Calu3 (cell line): ENCODE results near the gene PTRHD1. TPM values are rescaled to one million over a fixed set of nuclear protein-coding genes. Genes with fewer than 3 reads are reported as not detected.

Experiments used
- BruUV-seq: library from RNA; stranded (reverse); fragments of 400-500 nt; replicated peaks from 2 replicates; lab custom pipeline; 2021; lab: Mats Ljungman, UMichigan
- CTCF ChIA-PET: fragments of 300-600 bp; sonication (Branson Sonifier 250); formaldehyde crosslinking; loops from one replicate; lab custom pipeline; 2022; ENCODE audit warnings: antibody characterized with exemption; lab: Charles Lee
- DNase-seq: peaks from one replicate; pipeline ENCODE4 v3.0.0; 2022
- H3K27ac Mint-ChIP-seq: one replicate; pipeline ENCODE4 v1.8.0; 2022; ENCODE audit warnings: mixed read lengths; ENCODE audit not compliant: unreplicated experiment
- H3K27me3 Mint-ChIP-seq: one replicate; pipeline ENCODE4 v1.8.0; 2022; ENCODE audit warnings: mixed read lengths; ENCODE audit not compliant: unreplicated experiment
- H3K36me3 Mint-ChIP-seq: one replicate; pipeline ENCODE4 v1.8.0; 2022; ENCODE audit warnings: mild to moderate bottlenecking, moderate library complexity, mixed read lengths; ENCODE audit not compliant: insufficient read depth, unreplicated experiment
- H3K4me1 Mint-ChIP-seq: one replicate; pipeline ENCODE4 v1.8.0; 2022; ENCODE audit warnings: mild to moderate bottlenecking, low read depth, mixed read lengths; ENCODE audit not compliant: unreplicated experiment
- H3K4me3 Mint-ChIP-seq: one replicate; pipeline ENCODE4 v1.8.0; 2022; ENCODE audit warnings: mild to moderate bottlenecking, low read depth, moderate library complexity, mixed read lengths; ENCODE audit not compliant: unreplicated experiment
- H3K9me3 Mint-ChIP-seq: one replicate; pipeline ENCODE4 v1.8.0; 2022; ENCODE audit warnings: low read depth, mixed read lengths; ENCODE audit not compliant: unreplicated experiment
- CTCF ChIP-seq: fragments of 200-600 bp; IDR thresholded peaks from one replicate; pipeline ENCODE4 v1.8.0; 2022; ENCODE audit warnings: antibody characterized with exemption; ENCODE audit not compliant: unreplicated experiment
- intact Hi-C: fragments of 100-400 bp; cut with micrococcal nuclease; formaldehyde crosslinking; loops from one replicate; pipeline ENCODE4 v1.10.0; 2022; ENCODE audit not compliant: unreplicated experiment
- total RNA-seq: library from RNA; stranded (reverse); gene quantifications from 2 replicates; pipeline ENCODE4 v1.2.3, GENCODE V29; 2022

The PTRHD1 gene
- total RNA-seq, 1 experiment from 2014 or later = 22.3 TPM

DNA sequence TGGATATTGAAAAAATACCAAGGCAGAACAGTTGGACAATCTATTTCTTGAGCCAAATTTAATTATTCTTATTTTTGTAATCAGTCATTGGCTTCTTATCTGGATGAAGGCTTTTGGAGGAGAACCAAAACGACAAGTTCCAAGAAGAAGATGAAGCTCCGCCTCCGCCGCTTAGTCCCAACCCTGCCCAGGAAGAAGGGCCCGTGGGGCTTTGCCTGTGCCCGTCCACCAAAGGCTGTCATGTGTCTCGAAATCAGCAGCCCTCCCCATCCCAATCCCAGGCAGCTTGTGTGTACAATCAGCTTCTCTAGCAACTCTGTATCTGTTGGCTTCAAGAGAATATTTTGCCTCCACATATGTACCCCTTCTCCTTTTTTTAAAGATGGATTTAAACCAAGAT lies 24.6 kb downstream of the PTRHD1 start:
- no TSS peak for BruUV-seq
- DNase-seq = no peak
- no peaks in the 10 kb centered on the region for H3K9me3 Mint-ChIP-seq
- no peaks in the 10 kb centered on the region for H3K36me3 Mint-ChIP-seq
- CTCF ChIA-PET = no interaction called here
- TF ChIP-seq CTCF = no peak
- intact Hi-C loops = no loop called here
- H3K4me3 Mint-ChIP-seq = no peak overlapping the region
- no peak overlapping the region for H3K27ac Mint-ChIP-seq
- no peaks in the 10 kb centered on the region for H3K4me1 Mint-ChIP-seq
- H3K27me3 Mint-ChIP-seq = no peaks in the 10 kb centered on the region

DNA sequence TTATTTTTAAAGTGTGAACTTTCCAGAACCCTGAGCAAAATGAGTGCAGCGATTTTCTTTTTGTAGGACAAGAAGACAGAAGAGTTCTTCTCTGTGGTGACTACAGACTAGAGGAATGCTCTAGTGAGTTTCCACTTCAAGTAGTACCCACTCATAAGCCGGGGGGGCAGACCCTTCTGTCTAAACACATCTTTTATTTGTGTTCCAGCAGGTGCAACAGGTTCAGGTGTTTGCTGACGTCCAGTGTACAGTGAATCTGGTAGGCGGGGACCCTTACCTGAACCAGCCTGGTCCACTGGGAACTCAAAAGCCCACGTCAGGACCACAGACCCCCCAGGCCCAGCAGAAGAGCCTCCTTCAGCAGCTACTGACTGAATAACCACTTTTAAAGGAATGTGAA lies 25.2 kb downstream of the PTRHD1 start:
- Mint-ChIP-seq H3K36me3 (no peaks in the 10 kb centered on the region), H3K4me3 (no peak overlapping the region), H3K4me1 (no peaks in the 10 kb centered on the region), H3K9me3 (no peaks in the 10 kb centered on the region), H3K27me3 (no peaks in the 10 kb centered on the region), H3K27ac (no peak overlapping the region)
- CTCF ChIA-PET = no interaction called here
- no TSS peak for BruUV-seq
- TF ChIP-seq CTCF = no peak
- no peak for DNase-seq
- intact Hi-C loops = no loop called here

GRCh38 chr2:24766609-24767008 lies 26.6 kb downstream of the PTRHD1 start:
- H3K4me1 Mint-ChIP-seq = no peaks in the 10 kb centered on the region
- intact Hi-C loops = no loop called here
- H3K9me3 Mint-ChIP-seq = no peaks in the 10 kb centered on the region
- no peak for TF ChIP-seq CTCF
- CTCF ChIA-PET = no interaction called here
- DNase-seq = no peak
- H3K4me3 Mint-ChIP-seq = no peak overlapping the region
- H3K36me3 Mint-ChIP-seq = no peaks in the 10 kb centered on the region
- no TSS peak for BruUV-seq
- no peaks in the 10 kb centered on the region for H3K27me3 Mint-ChIP-seq
- no peak overlapping the region for H3K27ac Mint-ChIP-seq

DNA sequence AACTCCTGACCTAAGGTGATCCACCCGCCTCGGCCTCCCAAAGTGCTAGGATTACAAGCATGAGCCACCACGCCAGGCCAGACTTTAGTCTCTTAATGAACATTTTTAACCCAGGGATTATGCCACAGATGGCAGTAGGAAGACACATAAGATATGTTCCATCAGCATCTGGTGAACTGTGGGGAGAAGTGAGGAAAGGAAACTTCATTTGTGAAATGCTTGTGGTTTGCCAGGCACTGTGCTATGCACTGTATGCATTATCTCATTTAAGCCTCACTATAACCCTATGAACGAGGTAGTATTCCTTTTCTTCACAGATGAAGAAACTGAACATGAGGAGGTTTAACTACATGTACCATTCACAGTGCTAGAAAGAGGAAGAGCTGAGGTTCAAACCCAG lies 29.3 kb downstream of the PTRHD1 start:
- Mint-ChIP-seq H3K9me3 (no peaks in the 10 kb centered on the region), H3K27me3 (no peaks in the 10 kb centered on the region), H3K27ac (no peak overlapping the region), H3K4me1 (no peaks in the 10 kb centered on the region), H3K36me3 (no peaks in the 10 kb centered on the region), H3K4me3 (no peak overlapping the region)
- intact Hi-C loops = no loop called here
- CTCF ChIA-PET = no interaction called here
- DNase-seq = no peak
- no TSS peak for BruUV-seq
- TF ChIP-seq CTCF = no peak
